Endometrial microvascular endothelial cells (primary cell): ENCODE data around the gene ID3. TPM values are rescaled to one million over a fixed set of nuclear protein-coding genes. Genes with fewer than 3 reads are reported as not detected.

ENCODE experiments used
- in situ Hi-C: cut with HindIII; loops from 2 replicates; pipeline ENCODE4 v1.10.0; 2017; ENCODE audit warnings: low sequenced_read_pairs, low pct_unique_long_range_greater_than_20kb; ENCODE audit errors: inconsistent ontology term
- total RNA-seq: library from RNA; depleted of rRNA; stranded (reverse); fragments of >200 nt; gene quantifications from one replicate; pipeline ENCODE4 v1.2.3, GENCODE V29; 2015; ENCODE audit errors: inconsistent ontology term

Gene ID3
- total RNA-seq, 1 donor from 2014 or later, result 302 TPM

DNA sequence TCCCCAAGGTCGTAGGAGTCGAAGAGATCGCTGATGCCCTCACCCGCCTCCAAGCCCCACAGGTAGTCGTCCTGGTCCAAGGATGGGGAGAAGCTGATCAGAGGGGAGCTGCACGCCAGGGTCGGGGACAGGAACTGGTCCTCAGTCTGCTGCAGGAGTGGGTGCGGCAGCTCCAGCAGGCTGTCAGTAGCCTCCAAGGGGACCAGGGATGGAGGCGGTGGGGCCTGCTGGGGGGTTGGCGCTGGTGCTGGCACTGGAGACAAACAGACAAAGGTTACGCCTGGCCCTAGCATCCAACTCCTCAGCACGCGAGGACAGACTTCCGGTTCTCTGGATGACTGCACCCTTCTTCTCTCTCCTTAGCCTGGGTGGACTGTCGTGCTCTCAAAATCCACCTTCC, 49.4 kb downstream of the ID3 start:
- in situ Hi-C loops, result no loop called here

Other genes starting within 250 kb of the ID3 start
- 126 TPM for gene HNRNPR, start 215.2 kb downstream of the ID3 start, total RNA-seq
- gene ZNF436, start 189.7 kb downstream of the ID3 start, total RNA-seq, result 5.5 TPM
- not detected for gene TCEA3, start 134.8 kb downstream of the ID3 start, total RNA-seq
- gene ASAP3, start 75.3 kb downstream of the ID3 start, total RNA-seq, result 3.2 TPM
- 2.1 TPM for gene E2F2, start 28.3 kb downstream of the ID3 start, total RNA-seq
- gene RPL11, start 132.3 kb upstream of the ID3 start, total RNA-seq, result 642 TPM
- 32.5 TPM for gene ELOA, start 184.0 kb upstream of the ID3 start, total RNA-seq
- 57.3 TPM for gene PITHD1, start 218.9 kb upstream of the ID3 start, total RNA-seq
- gene LYPLA2, start 231.6 kb upstream of the ID3 start, total RNA-seq, result 167 TPM
- gene GALE, start 241.3 kb upstream of the ID3 start, total RNA-seq, result 86.0 TPM